Gastrocnemius medialis (tissue), 4 donors: Measurements from ENCODE around the gene PRKN. TPM values are rescaled to one million over a fixed set of nuclear protein-coding genes. Genes with fewer than 3 reads are reported as not detected.
A peak's percentile ranks its signal among the peaks of the same experiment; 100 is the strongest.

Experiments
- ATAC-seq, 2 donors: fragments of 150-250 bp; one replicate each; pipeline ENCODE4 v1.9.1; 2016
- DNase-seq, 2 donors: peaks; one replicate each; pipeline ENCODE4 v3.0.0-alpha.2; 2019
- H3K27ac ChIP-seq, 4 donors: fragments of 200-600 bp; sonication (generic); 1 replicate in 1 of 4; 2 replicates in 3 of 4; pipeline ENCODE4 v1.5.1; 2016 to 2018; ENCODE audit warnings: mild to moderate bottlenecking in 2 of 4, moderate library complexity in 1 of 4
- H3K27me3 ChIP-seq, 3 donors: fragments of 200-600 bp; sonication (generic) in 2 of 3; 1 replicate in 1 of 3; 2 replicates in 2 of 3; pipeline versions ENCODE4 v1.5.1 to v1.6.0; 2016 to 2019; ENCODE audit warnings: mild to moderate bottlenecking in 1 of 3, moderate library complexity in 1 of 3
- H3K36me3 ChIP-seq, 2 donors: fragments of 200-600 bp; sonication (generic) in 1 of 2; one replicate each; pipeline ENCODE4 v1.5.1; 2017 to 2018
- H3K4me1 ChIP-seq, 2 donors: fragments of 200-600 bp; sonication (generic) in 1 of 2; one replicate each; pipeline ENCODE4 v1.5.1; 2016 to 2017; ENCODE audit warnings: mild to moderate bottlenecking in 2 of 2
- H3K4me3 ChIP-seq, 4 donors: fragments of 200-600 bp; sonication (generic) in 3 of 4; 1 replicate in 1 of 4; 2 replicates in 3 of 4; pipeline ENCODE4 v1.5.1; 2016 to 2019; ENCODE audit warnings: mild to moderate bottlenecking in 2 of 4
- H3K9me3 ChIP-seq, 3 donors: fragments of 200-600 bp; sonication (generic) in 2 of 3; 1 replicate in 1 of 3; 2 replicates in 2 of 3; pipeline ENCODE4 v1.5.1; 2016 to 2019
- CTCF ChIP-seq, 5 experiments: fragments of 450-650 bp in 3 of 5; fragments of 200-600 bp in 2 of 5; sonication (generic) in 2 of 5; IDR thresholded peaks in 4 of 5; conservative IDR thresholded peaks in 1 of 5; 1 replicate in 4 of 5; 2 replicates in 1 of 5; pipeline ENCODE4 v1.5.1; 2016 to 2019; ENCODE audit warnings: antibody characterized with exemption in 5 of 5, mild to moderate bottlenecking in 3 of 5, moderate library complexity in 3 of 5
- POLR2A ChIP-seq, 2 donors: fragments of 450-650 bp; IDR thresholded peaks; one replicate each; pipeline ENCODE4 v1.6.1; 2017; ENCODE audit warnings: antibody characterized with exemption in 2 of 2, mild to moderate bottlenecking in 2 of 2, moderate library complexity in 2 of 2
- in situ Hi-C, 4 donors: fragments of 200-750 bp; cut with MboI; loops; one replicate each; pipeline versions ENCODE4 v1.15.0 to v1.8.0; 2017; ENCODE audit warnings: low sequenced_read_pairs in 4 of 4
- intact Hi-C: fragments of 100-400 bp; cut with DNase I; formaldehyde crosslinking; loops from one replicate; pipeline ENCODE4 v1.15.1; 2023; ENCODE audit warnings: low total_unique reads
- total RNA-seq, 4 donors: library from RNA; depleted of rRNA; stranded (reverse); fragments of >200 nt; gene quantifications; one replicate each; pipeline versions ENCODE4 v1.1.0 to v1.2.3, GENCODE V29; 2016

The PRKN gene
- total RNA-seq, 4 donors from 2014 or later, result 8.4 to 21.6 (median 13.7) TPM

- intact Hi-C loops (no loop called here), in situ Hi-C loops (no loop called here)
- H3K27ac ChIP-seq, result no peak overlapping the region
- DNase-seq (no peak), ATAC-seq (no peak)
- no peaks in the 10 kb centered on the region for H3K36me3 ChIP-seq
- TF ChIP-seq CTCF (IDR thresholded peaks at IDR 0.05 in 4 of 5, conservative IDR thresholded peaks at IDR 0.05 in 1 of 5), result no peak
- no peak for TF ChIP-seq POLR2A (IDR thresholded peaks at IDR 0.05)
- H3K27me3 ChIP-seq, result no peaks in the 10 kb centered on the region
- H3K4me3 ChIP-seq, result no peak overlapping the region
- H3K9me3 ChIP-seq, result no peaks in the 10 kb centered on the region
- H3K4me1 ChIP-seq, result peaks cover 7 to 39% of the 10 kb centered on the region in 2 donors
Measured at GRCh38 chr6:162618448-162619002, 109.0 kb downstream of the PRKN start.

- TF ChIP-seq POLR2A (IDR thresholded peaks at IDR 0.05), result no peak
- TF ChIP-seq CTCF (IDR thresholded peaks at IDR 0.05 in 4 of 5, conservative IDR thresholded peaks at IDR 0.05 in 1 of 5), result no peak
- H3K27ac ChIP-seq, result no peak overlapping the region
Measured at GRCh38 chr6:162615016-162615705, 112.4 kb downstream of the PRKN start.

DNA sequence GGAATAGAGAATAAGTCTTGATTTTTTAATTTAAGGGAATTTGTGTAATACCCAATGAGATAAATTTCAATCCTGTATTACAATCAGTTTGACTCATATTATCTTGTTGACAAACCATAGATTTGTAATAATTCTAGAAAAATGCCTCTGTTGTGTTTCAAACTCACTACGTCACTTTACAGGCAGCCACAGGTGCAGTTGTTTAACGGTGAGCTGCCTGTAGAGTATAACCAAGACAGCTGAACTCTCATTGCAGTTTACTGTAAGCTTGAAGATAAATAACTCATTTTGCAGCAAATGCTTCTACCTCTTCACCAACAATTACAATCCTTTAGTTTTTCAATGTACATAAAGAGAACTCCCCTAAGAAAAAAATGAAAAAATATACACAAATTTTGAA is 114.3 kb downstream of the PRKN start:
- DNase-seq (no peak), ATAC-seq (peak in 1 of 2 donors; percentile 66)
- Histone ChIP-seq H3K27me3 (no peaks in the 10 kb centered on the region), H3K4me3 (no peak overlapping the region), H3K36me3 (no peaks in the 10 kb centered on the region), H3K27ac (no peak overlapping the region), H3K4me1 (peaks cover 0 to 28% of the 10 kb centered on the region in 2 donors), H3K9me3 (no peaks in the 10 kb centered on the region)
- TF ChIP-seq POLR2A (IDR thresholded peaks at IDR 0.05) (no peak), CTCF (IDR thresholded peaks at IDR 0.05 in 4 of 5, conservative IDR thresholded peaks at IDR 0.05 in 1 of 5) (no peak)
- in situ Hi-C loops, result no loop called here
- intact Hi-C loops, result no loop called here

More at GRCh38 chr6:162615016-162615705, 112.4 kb downstream of the PRKN start:
- ATAC-seq, result peak in 1 of 2 donors; percentile 79
- peak in 1 of 2 donors; percentile 21 for DNase-seq
- no peaks in the 10 kb centered on the region for H3K27me3 ChIP-seq
- no peaks in the 10 kb centered on the region for H3K36me3 ChIP-seq
- peaks cover 0 to 29% of the 10 kb centered on the region in 2 donors for H3K4me1 ChIP-seq
- in situ Hi-C loops (no loop called here), intact Hi-C loops (no loop called here)
- H3K4me3 ChIP-seq, result no peak overlapping the region
- no peaks in the 10 kb centered on the region for H3K9me3 ChIP-seq

- in situ Hi-C loops, result no loop called here
- H3K27me3 ChIP-seq, result no peaks in the 10 kb centered on the region
- no peak overlapping the region for H3K27ac ChIP-seq
- TF ChIP-seq CTCF (IDR thresholded peaks at IDR 0.05 in 4 of 5, conservative IDR thresholded peaks at IDR 0.05 in 1 of 5) (no peak), POLR2A (IDR thresholded peaks at IDR 0.05) (no peak)
- intact Hi-C loops, result no loop called here
- no peaks in the 10 kb centered on the region for H3K36me3 ChIP-seq
- DNase-seq, result no peak
- no peaks in the 10 kb centered on the region for H3K9me3 ChIP-seq
- H3K4me1 ChIP-seq, result peaks cover 0 to 28% of the 10 kb centered on the region in 2 donors
- ATAC-seq, result no peak
- H3K4me3 ChIP-seq, result no peak overlapping the region
Measured at GRCh38 chr6:162612613-162613012, 115.0 kb downstream of the PRKN start.
